GM19035 (cell line): ENCODE data around the gene SMC4.
"Not testable (repeated sequence)": the region's sequence is repeated elsewhere in the genome, so short reads cannot be mapped to it uniquely, and the experiment has no call there.

ENCODE experiments used
- ATAC-seq: cut with Tn5 transposase; IDR thresholded peaks from one replicate; pipeline ENCODE4 v1.9.1; 2021; ENCODE audit not compliant: unreplicated experiment

Gene SMC4

GRCh38 chr3:160445854-160446253, 46.4 kb downstream of the SMC4 start:
- no peak for ATAC-seq

- ATAC-seq = no peak
These were observed 47.1 kb downstream of the SMC4 start for GRCh38 chr3:160446522-160447056.

GRCh38 chr3:160447544-160447943, 48.1 kb downstream of the SMC4 start:
- no peak for ATAC-seq

- peak; percentile 46 for ATAC-seq
These were observed 49.6 kb downstream of the SMC4 start for GRCh38 chr3:160448845-160449635.

- ATAC-seq = peak; percentile 96
These were observed 50.5 kb downstream of the SMC4 start, which contains the start of gene TRIM59 for GRCh38 chr3:160449636-160450598. TSS of gene TRIM59 (minus strand) at chr3:160449786. CDS start at chr3:160439183, 10,603 bp downstream.

GRCh38 chr3:160450846-160451245, 51.4 kb downstream of the SMC4 start:
- ATAC-seq = no peak

GRCh38 chr3:160451602-160452001, 52.2 kb downstream of the SMC4 start:
- no peak for ATAC-seq

GRCh38 chr3:160452251-160452650, 52.8 kb downstream of the SMC4 start:
- ATAC-seq = not testable (repeated sequence)

- ATAC-seq = no peak
These were observed 55.5 kb downstream of the SMC4 start for GRCh38 chr3:160454995-160455394.

- ATAC-seq = no peak
These were observed 56.4 kb downstream of the SMC4 start for GRCh38 chr3:160455846-160456245.

- ATAC-seq = no peak
These were observed 58.7 kb downstream of the SMC4 start for GRCh38 chr3:160458151-160458550.

GRCh38 chr3:160459450-160459970, 60.1 kb downstream of the SMC4 start:
- no peak for ATAC-seq

GRCh38 chr3:160460033-160460432, 60.6 kb downstream of the SMC4 start:
- no peak for ATAC-seq

GRCh38 chr3:160464321-160464720, 64.9 kb downstream of the SMC4 start:
- ATAC-seq = no peak

GRCh38 chr3:160464971-160465370, 65.5 kb downstream of the SMC4 start:
- no peak for ATAC-seq

- ATAC-seq = no peak
These were observed 70.7 kb downstream of the SMC4 start for GRCh38 chr3:160470181-160470580.

- no peak for ATAC-seq
These were observed 72.4 kb downstream of the SMC4 start for GRCh38 chr3:160471892-160472291.

- peak; percentile 76 for ATAC-seq
These were observed 72.9 kb downstream of the SMC4 start for GRCh38 chr3:160472344-160472743.

GRCh38 chr3:160473221-160473620, 73.8 kb downstream of the SMC4 start:
- ATAC-seq = no peak

GRCh38 chr3:160473978-160474377, 74.5 kb downstream of the SMC4 start:
- ATAC-seq = no peak

- ATAC-seq = no peak
These were observed 75.0 kb downstream of the SMC4 start for GRCh38 chr3:160474416-160474838.
